Brain microvascular endothelial cell (primary cell): ENCODE results near the gene PRIM2.

ENCODE experiments used
- DNase-seq: peaks from one replicate; pipeline ENCODE4 v3.0.0-alpha.2; 2020
- H3K27ac ChIP-seq: fragments of 250-450 bp; sonication (Bioruptor Pico); 2 replicates; pipeline ENCODE4 v1.5.1; 2020; ENCODE audit warnings: mild to moderate bottlenecking, moderate library complexity
- H3K27me3 ChIP-seq: fragments of 250-450 bp; sonication (Bioruptor Pico); replicated peaks from 2 replicates; pipeline ENCODE4 v1.5.1; 2020; ENCODE audit warnings: mild to moderate bottlenecking
- H3K36me3 ChIP-seq: fragments of 250-450 bp; sonication (Bioruptor Pico); replicated peaks from 2 replicates; pipeline ENCODE4 v1.5.1; 2020; ENCODE audit warnings: mild to moderate bottlenecking
- H3K4me3 ChIP-seq: 2 replicates; pipeline ENCODE4 v1.5.1; 2011; ENCODE audit warnings: low read depth, mild to moderate bottlenecking, control low read depth, low read length, moderate library complexity
- CTCF ChIP-seq: IDR thresholded peaks from 2 replicates; pipeline ENCODE4 v1.5.1; 2011; ENCODE audit warnings: low read depth, mild to moderate bottlenecking, moderate library complexity, low read length, control low read depth, inconsistent platforms; ENCODE audit errors: missing control alignments
- in situ Hi-C: cut with HindIII; loops from 2 replicates; pipeline ENCODE4 v1.10.0; 2017; ENCODE audit warnings: low sequenced_read_pairs, low pct_ligation_motif_present

PRIM2 gene

DNA sequence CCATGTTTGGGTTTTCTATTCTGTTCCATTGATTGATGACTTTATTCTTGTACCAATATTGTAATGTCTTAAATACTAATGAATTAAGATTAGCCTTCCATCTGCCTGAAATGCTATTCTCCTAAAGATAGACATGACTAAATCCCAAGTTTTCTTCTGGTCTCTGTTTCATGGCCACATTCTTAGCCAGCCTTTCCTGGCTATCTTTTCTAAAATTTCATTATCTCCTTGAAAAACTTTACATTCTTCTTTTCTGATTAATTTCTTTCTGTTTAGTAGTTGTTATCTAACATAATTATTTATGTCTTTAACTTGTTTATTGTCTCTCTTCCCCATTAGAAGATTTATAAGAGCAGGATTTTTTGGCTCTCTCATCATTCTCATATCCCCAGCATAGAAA is 4.4 kb upstream of the PRIM2 start:
- Histone ChIP-seq H3K36me3 (no peaks in the 10 kb centered on the region), H3K27me3 (no peaks in the 10 kb centered on the region), H3K27ac (peak overlapping the region; percentile 97), H3K4me3 (no peak overlapping the region)
- no peak for TF ChIP-seq CTCF
- in situ Hi-C loops, result loop anchor here (25.0 kb wide), 1 partner anchor 126 kb away; no protein-coding TSS in a partner anchor
- DNase-seq, result no peak

- no peaks in the 10 kb centered on the region for H3K36me3 ChIP-seq
- H3K4me3 ChIP-seq, result no peak overlapping the region
- peak; percentile 94 for DNase-seq
- in situ Hi-C loops, result loop anchor here (25.0 kb wide), 1 partner anchor 127 kb away; no protein-coding TSS in a partner anchor
- H3K27ac ChIP-seq, result peak overlapping the region; percentile 97
- no peaks in the 10 kb centered on the region for H3K27me3 ChIP-seq
- no peak for TF ChIP-seq CTCF
Measured at GRCh38 chr6:57313711-57314471, 3.5 kb upstream of the PRIM2 start.

DNA sequence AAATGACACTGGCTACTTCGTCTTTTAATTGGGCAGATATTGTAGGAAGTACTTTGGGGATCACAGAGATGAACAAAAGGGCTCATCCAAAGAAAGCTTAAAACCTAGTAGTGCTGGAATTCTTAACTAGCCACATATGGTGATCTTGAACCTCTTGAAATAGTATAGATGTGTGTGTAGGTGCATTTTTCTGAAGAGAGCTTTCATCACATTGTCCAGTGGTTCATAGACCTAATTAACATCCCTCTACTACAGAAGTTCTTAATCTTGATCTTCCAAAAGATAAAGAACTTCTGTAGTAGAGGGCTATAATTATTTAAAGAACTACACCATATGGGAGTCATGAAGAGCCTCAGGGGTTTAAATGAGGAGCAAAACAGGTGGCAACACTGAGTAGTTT is 2.3 kb upstream of the PRIM2 start:
- Histone ChIP-seq H3K36me3 (no peaks in the 10 kb centered on the region), H3K4me3 (no peak overlapping the region), H3K27me3 (no peaks in the 10 kb centered on the region), H3K27ac (peak overlapping the region; percentile 97)
- TF ChIP-seq CTCF, result no peak
- in situ Hi-C loops, result loop anchor here (25.0 kb wide), 1 partner anchor 128 kb away; no protein-coding TSS in a partner anchor
- no peak for DNase-seq

- Histone ChIP-seq H3K27me3 (no peaks in the 10 kb centered on the region), H3K27ac (peak overlapping the region; percentile 20), H3K36me3 (peaks cover 3% of the 10 kb centered on the region), H3K4me3 (no peak overlapping the region)
- in situ Hi-C loops, result loop anchor here (25.0 kb wide), 1 partner anchor 129 kb away; no protein-coding TSS in a partner anchor
- TF ChIP-seq CTCF, result no peak
- no peak for DNase-seq
Measured at GRCh38 chr6:57315851-57316250, 1.6 kb upstream of the PRIM2 start.

DNA sequence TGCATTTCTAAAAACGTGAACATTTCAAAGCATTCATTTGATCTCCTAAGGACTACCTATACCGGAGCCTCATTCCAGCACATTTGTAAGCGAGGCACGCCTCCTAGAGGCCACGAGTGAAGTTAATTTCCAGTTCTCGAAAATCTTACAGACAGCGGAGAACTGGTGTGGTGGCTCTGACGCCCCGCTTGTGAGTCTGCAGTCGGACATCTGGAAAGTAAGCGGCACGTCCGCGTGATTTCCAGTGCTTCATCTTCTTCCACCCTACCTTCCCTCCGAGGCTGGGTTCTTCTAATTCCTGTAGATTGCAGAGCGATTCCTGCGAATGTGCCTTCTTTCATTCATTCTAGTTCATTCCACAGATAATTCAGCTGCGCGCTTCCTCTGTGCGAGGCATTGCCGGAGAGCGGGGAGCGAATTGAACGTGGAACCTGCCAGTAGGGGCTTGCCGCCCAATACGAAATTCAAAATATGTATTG is 810 bp upstream of the PRIM2 start:
- peak overlapping the region; percentile 35 for H3K27ac ChIP-seq
- DNase-seq, result peak; percentile 93
- in situ Hi-C loops, result loop anchor here (25.0 kb wide), 1 partner anchor 129 kb away; no protein-coding TSS in a partner anchor
- TF ChIP-seq CTCF, result peak; percentile 80
- H3K27me3 ChIP-seq, result no peaks in the 10 kb centered on the region
- peak overlapping the region; percentile 76 for H3K4me3 ChIP-seq
- H3K36me3 ChIP-seq, result peaks cover 8% of the 10 kb centered on the region
